Muscle layer of colon (tissue), 2 donors: ENCODE results near the gene ARHGAP33.

Source experiments
- H3K27ac ChIP-seq: one replicate; pipeline ENCODE4 v1.7.0; 2013; ENCODE audit warnings: low read depth, mild to moderate bottlenecking, low read length, moderate library complexity
- H3K27me3 ChIP-seq, 2 donors: one replicate each; pipeline ENCODE4 v1.7.0; 2013; ENCODE audit warnings: low read length in 2 of 2, mild to moderate bottlenecking in 2 of 2; ENCODE audit not compliant: insufficient read depth in 2 of 2, control insufficient read depth in 1 of 2
- H3K36me3 ChIP-seq: one replicate; pipeline ENCODE4 v1.7.0; 2013; ENCODE audit warnings: mild to moderate bottlenecking, low read length; ENCODE audit not compliant: insufficient read depth
- H3K4me1 ChIP-seq: one replicate; pipeline ENCODE4 v1.7.0; 2013; ENCODE audit warnings: mild to moderate bottlenecking, low read length; ENCODE audit not compliant: insufficient read depth
- H3K4me3 ChIP-seq, 2 donors: one replicate each; pipeline ENCODE4 v1.7.0; 2013; ENCODE audit warnings: low read length in 2 of 2, low read depth in 1 of 2, mild to moderate bottlenecking in 1 of 2, moderate library complexity in 1 of 2
- H3K9ac ChIP-seq: one replicate; pipeline ENCODE4 v1.7.0; 2013; ENCODE audit warnings: low read length
- H3K9me3 ChIP-seq: one replicate; pipeline ENCODE4 v1.7.0; 2013; ENCODE audit warnings: mild to moderate bottlenecking, low read length
- donor health status: abdominal sarcoma.
- donor health status: Adenocarcinoma of cecum.

ARHGAP33 gene

DNA sequence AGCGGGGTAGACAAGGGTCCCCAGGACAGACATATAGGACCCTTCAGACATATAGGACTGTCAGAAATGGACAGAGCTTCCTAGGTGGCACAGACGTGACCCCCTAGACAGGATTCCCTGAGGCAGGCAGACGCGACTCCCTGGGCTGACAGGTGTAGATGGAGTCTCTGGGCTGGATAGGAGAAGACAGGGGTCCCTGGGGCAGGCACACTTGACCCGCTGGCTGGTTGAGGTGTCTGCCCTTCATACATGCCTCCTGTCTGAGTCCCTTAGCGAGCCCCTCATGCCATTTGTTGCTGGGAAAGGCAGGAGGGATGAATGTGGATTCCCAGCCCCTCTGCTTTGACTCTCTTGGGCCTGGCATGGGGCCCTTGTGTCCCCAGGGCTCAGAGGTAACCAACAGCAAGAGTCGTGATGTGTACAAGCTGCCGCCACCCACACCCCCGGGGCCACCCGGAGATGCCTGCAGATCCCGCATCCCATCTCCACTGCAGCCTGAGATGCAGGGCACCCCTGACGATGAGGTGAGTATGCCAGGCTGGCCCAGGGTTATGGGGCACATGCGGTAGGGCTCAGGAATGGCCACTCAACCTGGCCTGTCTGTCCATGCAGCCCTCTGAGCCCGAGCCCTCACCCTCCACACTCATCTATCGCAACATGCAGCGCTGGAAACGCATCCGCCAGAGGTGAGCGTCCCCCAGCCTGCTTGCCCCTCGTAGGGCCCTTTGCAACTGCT is 21.6 kb upstream of the ARHGAP33 start:
- H3K27ac ChIP-seq, result peak overlapping the region; percentile 98
- peaks cover 33% of the 10 kb centered on the region for H3K4me1 ChIP-seq
- H3K4me3 ChIP-seq, result no peak overlapping the region
- peaks cover 22% of the 10 kb centered on the region for H3K36me3 ChIP-seq
- H3K9me3 ChIP-seq, result no peaks in the 10 kb centered on the region
- H3K27me3 ChIP-seq, result no peaks in the 10 kb centered on the region
- no peak overlapping the region for H3K9ac ChIP-seq

DNA sequence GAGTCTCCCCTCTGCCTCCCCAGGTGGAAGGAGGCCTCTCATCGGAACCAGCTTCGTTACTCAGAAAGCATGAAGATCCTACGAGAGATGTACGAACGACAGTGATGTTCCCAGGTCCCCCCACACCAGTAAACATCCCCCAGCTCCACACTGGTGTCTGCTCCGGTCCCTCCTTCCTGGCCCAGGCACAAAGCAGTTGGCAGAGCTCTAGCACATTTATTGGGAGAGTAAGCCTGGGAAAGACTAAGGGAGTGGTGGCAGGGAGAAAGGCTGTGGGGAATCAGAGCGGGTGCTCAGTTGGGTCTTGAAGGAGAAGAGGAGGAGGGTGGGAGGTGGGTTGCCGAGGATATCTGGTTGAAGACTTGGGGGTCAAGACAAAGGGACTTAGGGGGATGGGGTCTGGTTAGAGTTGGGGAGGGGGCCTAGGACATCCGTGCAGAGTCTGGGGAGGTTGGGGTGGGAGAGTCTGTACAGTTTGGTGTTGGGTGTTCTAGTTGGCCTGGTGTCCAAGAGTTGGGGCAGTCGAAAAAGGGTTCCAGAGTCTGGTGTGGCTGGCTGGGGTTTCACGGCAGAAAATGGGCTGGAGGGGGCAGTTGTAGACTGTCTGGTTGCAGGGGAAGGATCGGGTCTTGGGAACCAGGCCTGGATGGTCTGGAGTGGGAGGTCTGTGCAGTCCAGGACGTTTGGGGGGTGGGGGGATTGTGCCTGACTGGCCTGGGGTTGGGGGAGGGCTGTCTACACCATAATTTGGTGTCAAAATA is 20.8 kb upstream of the ARHGAP33 start:
- H3K4me3 ChIP-seq, result peak overlapping the region in 1 of 2 donors; percentile 54

DNA sequence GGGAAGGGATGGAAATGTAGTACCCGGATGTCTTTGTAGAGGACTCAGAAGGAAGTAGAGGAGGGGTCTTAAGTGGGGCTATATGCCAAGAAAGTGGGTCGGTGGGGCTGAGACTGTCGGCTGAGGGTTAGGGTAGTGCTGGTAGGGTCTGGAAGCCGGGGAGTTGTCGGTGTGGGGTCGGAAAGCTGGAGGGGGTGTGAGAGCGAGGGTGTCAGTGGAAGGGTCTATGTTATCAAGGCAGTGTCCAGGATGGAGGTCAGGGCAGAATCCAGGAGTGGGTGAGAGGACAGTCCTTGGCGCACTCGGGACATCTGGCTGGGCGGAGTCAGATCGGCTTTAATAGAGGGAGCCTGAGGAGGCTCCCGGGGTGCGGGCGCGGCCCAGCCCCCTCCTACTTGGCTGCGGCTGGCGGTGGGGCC is 20.2 kb upstream of the ARHGAP33 start:
- peak overlapping the region; percentile 54 to 59 for H3K4me3 ChIP-seq
- H3K9me3 ChIP-seq, result no peaks in the 10 kb centered on the region
- H3K36me3 ChIP-seq, result peaks cover 22% of the 10 kb centered on the region
- H3K27ac ChIP-seq, result peak overlapping the region; percentile 98
- H3K4me1 ChIP-seq, result peaks cover 35% of the 10 kb centered on the region
- H3K9ac ChIP-seq, result peak overlapping the region; percentile 82
- no peaks in the 10 kb centered on the region for H3K27me3 ChIP-seq

More for the DNA sequence above, 20.8 kb upstream of the ARHGAP33 start:
- H3K9me3 ChIP-seq, result no peaks in the 10 kb centered on the region
- H3K9ac ChIP-seq, result peak overlapping the region; percentile 82
- H3K27me3 ChIP-seq, result no peaks in the 10 kb centered on the region
- H3K36me3 ChIP-seq, result peaks cover 22% of the 10 kb centered on the region
- peaks cover 37% of the 10 kb centered on the region for H3K4me1 ChIP-seq
- H3K27ac ChIP-seq, result peak overlapping the region; percentile 98

DNA sequence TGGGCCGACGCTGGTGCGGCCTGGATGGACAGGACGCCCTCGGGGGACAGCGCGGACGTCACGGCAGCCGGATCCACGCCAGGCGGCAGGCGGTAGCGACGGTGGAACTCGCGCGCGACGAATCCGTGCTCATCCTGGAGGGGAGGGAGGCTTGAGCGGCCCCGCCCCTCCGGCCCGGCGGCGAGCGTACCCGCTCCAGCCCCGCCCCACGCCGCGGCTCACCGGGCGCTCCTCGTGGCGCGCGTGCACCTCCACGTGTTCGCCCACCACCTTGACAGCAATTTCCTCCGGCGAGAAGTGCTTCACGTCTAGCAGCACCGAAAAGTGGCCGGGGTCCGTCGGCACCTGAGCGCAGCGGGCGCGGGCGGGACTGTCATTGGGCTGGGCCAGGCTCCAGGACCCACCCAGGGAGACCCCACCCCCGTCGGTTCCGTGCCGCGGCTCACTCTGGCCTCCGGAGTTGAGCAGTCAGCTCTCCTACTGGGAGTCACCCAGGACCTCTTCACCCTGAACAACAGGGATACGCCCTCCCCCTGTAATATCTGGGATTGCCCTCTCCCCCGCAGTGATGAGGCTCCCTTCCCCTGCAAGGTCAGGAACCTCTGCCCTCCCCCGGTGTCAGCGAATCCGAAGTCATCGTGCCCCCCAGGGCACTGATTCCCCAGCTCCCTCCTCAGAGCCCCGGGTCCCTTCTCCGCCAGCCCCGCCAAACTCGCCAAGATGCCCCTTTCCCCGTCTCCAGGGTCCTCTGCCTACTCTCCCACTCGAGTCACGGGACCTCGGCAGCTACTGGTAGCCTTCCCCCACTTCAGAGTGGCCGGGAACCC is 19.6 kb upstream of the ARHGAP33 start:
- Histone ChIP-seq H3K4me3 (peak overlapping the region; percentile 59 to 97), H3K27me3 (no peaks in the 10 kb centered on the region), H3K27ac (peak overlapping the region; percentile 98), H3K9ac (peak overlapping the region; percentile 95), H3K9me3 (no peaks in the 10 kb centered on the region), H3K4me1 (peaks cover 34% of the 10 kb centered on the region), H3K36me3 (peaks cover 23% of the 10 kb centered on the region)

DNA sequence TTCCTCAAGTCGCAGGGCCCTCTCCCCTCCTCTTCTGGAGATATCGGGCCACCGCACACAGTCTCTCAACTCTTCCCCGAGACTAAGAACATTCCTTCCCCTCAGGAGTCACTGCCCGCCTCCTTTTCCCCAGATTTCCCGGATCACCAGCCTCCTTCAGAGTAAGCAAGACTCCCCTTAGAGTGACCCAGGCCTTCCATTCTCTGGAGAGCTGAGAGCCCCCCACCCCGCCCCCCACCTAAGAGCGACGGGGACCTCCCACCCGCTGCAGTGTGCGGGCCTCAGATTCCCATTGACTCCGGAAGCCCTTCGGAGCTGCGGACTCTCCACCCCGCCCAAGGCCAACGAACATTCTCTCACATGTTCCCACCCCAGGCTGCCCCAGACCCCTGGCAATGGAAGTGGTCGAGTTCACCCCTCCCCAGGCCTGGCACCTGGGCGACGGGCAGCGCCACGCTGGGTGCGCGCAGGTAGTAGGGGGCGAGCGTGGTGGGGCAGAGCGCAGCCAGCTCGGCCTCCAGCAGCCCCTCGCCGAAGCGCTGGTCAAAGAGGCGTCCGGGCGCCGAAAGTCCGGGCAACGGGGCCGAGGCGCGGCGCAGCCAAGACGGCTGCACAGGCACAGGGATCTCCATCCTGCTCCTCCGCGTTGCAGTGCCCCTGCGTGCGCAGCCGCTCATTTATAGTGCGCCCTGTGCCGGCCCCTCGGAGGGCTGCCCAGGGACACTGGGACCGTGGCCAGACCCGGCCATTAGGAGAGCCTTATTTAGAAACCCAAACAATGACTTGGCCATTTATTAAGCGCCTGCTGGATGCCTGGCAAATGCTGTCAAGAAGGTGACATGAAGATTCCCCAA is 18.8 kb upstream of the ARHGAP33 start, which contains the start of gene HSPB6:
TSS of gene HSPB6 (minus strand) at position 653 of the 854 bp plus-strand sequence. CDS start at position 632, 21 bp downstream.
- Histone ChIP-seq H3K4me3 (peak within 1 kb of the TSS; percentile 59 to 97), H3K27ac (peak within 1 kb of the TSS; percentile 98), H3K27me3 (no peaks in the 10 kb centered on the region), H3K9ac (peak within 1 kb of the TSS; percentile 95), H3K36me3 (peaks cover 27% of the 10 kb centered on the region), H3K4me1 (peaks cover 34% of the 10 kb centered on the region), H3K9me3 (no peaks in the 10 kb centered on the region)

DNA sequence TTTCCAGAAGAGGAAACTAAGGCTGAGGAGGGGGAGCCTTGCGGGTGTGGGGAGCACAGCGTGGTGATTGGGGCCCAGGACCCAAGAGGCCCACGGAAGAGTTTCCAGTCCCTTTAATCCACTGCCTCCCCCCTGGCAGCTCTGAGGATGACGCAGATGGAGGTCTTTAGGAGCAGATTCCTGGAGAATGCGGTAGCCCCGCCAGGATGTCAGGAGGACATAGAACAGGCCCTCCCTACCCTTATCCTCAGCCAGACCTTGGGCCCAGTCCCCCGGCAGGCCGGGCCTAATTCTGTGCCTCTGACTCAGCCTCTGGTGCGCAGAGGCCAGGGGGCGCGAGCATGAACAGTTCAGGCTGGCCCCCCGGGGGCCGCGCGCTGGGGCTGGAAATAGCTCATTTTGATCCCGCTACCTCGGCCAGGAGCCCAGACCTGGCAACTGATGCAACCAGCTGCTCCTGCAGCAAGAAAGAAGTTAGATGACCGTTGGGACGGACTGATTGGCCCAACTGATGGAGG is 18.1 kb upstream of the ARHGAP33 start:
- H3K9ac ChIP-seq, result peak overlapping the region; percentile 95
- no peaks in the 10 kb centered on the region for H3K9me3 ChIP-seq
- H3K27ac ChIP-seq, result peak overlapping the region; percentile 98
- H3K27me3 ChIP-seq, result no peaks in the 10 kb centered on the region
- peaks cover 34% of the 10 kb centered on the region for H3K4me1 ChIP-seq
- H3K36me3 ChIP-seq, result peaks cover 34% of the 10 kb centered on the region
- peak overlapping the region; percentile 10 to 97 for H3K4me3 ChIP-seq

DNA sequence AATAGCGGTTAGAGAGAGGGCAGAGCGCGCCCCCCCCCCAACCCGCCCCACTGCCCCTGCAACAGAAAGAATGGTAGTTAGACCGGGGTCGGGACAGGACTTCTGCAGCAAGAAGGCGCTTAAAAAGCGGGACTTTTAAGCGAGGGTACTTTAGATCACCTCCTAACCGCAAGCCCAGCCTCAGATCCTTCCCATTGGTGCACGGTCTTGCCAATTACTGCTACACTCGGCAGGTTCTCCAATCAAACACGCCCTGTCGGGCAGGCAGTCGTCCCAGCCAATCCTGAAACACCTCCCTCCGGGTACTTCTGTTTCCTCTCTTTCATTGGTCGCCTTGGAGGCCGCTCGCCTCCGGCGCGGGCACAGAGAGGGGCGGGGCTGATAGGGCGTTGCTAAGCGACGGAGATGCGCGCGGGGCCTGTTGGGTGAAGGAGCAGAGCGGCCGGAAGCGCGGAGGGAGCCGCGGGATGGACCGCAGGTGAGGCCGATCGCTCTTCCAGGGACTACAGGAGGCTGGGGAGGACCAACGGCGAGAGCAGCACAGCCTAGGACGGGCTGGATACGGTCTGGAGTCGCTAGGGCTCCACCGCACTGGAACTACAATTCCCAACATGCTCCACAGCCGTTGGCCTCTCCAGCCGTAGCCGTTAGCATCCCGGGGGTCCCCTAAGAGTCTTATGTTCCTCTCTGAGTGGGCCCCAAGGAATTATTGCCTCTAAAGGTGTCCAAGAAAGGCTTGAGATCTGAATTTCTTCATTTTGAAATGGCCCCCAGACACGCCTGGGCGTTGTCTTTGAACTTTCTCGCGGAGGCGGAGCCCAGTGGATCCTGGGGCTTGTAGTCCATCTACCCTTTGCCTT is 17.4 kb upstream of the ARHGAP33 start, which contains the start of gene PROSER3:
TSS of gene PROSER3 (plus strand) at position 428 of the 860 bp plus-strand sequence. CDS start at position 468, 40 bp downstream.
- no peaks in the 10 kb centered on the region for H3K27me3 ChIP-seq
- H3K4me3 ChIP-seq, result peak within 1 kb of the TSS; percentile 79 to 97
- H3K4me1 ChIP-seq, result peaks cover 34% of the 10 kb centered on the region
- H3K36me3 ChIP-seq, result peaks cover 27% of the 10 kb centered on the region
- H3K9me3 ChIP-seq, result no peaks in the 10 kb centered on the region
- H3K27ac ChIP-seq, result peak within 1 kb of the TSS; percentile 98
- peak within 1 kb of the TSS; percentile 95 for H3K9ac ChIP-seq

DNA sequence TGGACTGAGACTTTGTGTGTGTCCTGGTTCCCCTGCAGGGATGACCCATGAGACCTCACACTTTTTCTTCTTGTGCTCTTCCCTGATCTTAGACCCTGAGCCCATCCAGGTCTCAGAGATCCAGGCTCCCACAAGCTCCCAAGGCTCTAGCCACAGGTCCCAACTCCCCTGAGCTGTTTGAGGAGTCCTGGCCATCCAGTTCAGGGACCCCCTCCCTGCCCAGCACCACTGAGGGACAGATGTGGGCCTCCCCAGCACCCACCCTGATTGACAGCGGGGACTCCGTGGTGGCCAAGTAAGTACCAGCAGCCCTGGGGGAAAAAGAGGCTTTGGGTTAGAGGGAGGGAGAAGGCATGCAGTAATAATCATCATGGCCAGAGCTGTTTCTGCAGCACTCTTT is 15.7 kb upstream of the ARHGAP33 start:
- H3K27me3 ChIP-seq, result no peaks in the 10 kb centered on the region
- no peak overlapping the region for H3K27ac ChIP-seq
- H3K9ac ChIP-seq, result no peak overlapping the region

DNA sequence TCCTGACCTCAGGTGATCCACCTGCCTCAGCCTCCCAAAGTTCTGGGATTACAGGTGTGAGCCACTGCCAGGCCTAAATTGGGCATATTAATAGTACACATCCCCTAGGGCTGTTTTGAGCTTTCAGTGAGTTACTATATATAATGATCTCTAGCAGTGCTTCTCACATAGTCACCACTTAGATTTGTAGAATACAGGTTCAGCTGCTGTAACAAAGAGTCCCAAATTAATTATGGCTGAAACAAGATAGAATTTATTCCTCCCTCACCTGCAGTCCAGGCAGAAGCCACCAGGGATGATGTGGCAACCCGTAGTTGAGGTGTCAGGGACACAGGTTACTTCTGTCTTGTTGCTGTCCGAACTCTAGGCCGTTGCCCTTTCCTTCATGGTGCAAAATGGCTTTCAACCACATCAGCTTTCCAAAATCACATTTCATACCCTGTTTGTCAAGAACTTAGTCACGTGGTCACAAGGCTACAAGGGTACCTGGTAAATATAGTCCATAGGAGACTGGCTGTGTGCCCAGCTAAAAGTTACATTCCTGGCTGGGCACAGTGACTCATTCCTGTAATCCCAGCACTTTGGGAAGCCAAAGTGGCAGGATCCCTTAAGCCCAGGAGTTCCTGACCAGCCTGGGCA is 14.5 kb upstream of the ARHGAP33 start:
- Histone ChIP-seq H3K4me1 (peaks cover 15% of the 10 kb centered on the region), H3K27me3 (no peaks in the 10 kb centered on the region), H3K27ac (no peak overlapping the region), H3K36me3 (peaks cover 12% of the 10 kb centered on the region), H3K9ac (no peak overlapping the region), H3K4me3 (no peak overlapping the region), H3K9me3 (no peaks in the 10 kb centered on the region)

More for the DNA sequence above, 15.7 kb upstream of the ARHGAP33 start:
- peaks cover 21% of the 10 kb centered on the region for H3K4me1 ChIP-seq
- H3K9me3 ChIP-seq, result no peaks in the 10 kb centered on the region
- peaks cover 12% of the 10 kb centered on the region for H3K36me3 ChIP-seq
- no peak overlapping the region for H3K4me3 ChIP-seq
